GM19023 (cell line): ENCODE data around the gene ZMIZ1.
A peak's percentile ranks its signal among the peaks of the same experiment; 100 is the strongest.

Experiments
- ATAC-seq: cut with Tn5 transposase; IDR thresholded peaks from one replicate; pipeline ENCODE4 v1.9.1; 2021; ENCODE audit warnings: mild to moderate bottlenecking, moderate library complexity; ENCODE audit not compliant: unreplicated experiment

ZMIZ1 gene

DNA sequence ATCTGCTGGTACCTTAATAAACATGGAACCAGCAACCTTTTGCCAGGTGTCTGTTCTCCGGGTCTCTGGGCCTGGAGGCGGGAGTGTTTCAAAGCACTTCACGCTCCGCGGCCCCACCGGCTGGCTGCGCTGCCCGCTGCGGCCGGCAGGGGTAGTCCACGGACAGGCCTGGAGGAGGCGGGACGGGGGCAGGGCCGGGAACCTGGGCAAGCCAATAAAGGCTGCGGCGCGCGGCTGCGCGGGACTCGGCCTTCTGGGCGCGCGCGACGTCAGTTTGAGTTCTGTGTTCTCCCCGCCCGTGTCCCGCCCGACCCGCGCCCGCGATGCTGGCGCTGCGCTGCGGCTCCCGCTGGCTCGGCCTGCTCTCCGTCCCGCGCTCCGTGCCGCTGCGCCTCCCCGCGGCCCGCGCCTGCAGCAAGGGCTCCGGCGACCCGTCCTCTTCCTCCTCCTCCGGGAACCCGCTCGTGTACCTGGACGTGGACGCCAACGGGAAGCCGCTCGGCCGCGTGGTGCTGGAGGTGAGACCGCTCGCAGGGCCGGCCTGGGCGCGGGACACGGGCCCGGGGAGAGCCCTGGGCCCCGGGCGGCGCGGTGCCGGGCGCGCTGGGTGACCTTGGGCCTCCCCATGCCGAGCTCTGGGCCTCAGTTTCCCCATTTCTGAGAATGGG, 278.6 kb downstream of the ZMIZ1 start, which contains the start of gene PPIF:
Gene PPIF, plus strand, starts transcription at position 244 of the 668 bp plus-strand sequence. Its CDS starts 80 bp downstream, at position 324.
- peak; percentile 76 for ATAC-seq

DNA sequence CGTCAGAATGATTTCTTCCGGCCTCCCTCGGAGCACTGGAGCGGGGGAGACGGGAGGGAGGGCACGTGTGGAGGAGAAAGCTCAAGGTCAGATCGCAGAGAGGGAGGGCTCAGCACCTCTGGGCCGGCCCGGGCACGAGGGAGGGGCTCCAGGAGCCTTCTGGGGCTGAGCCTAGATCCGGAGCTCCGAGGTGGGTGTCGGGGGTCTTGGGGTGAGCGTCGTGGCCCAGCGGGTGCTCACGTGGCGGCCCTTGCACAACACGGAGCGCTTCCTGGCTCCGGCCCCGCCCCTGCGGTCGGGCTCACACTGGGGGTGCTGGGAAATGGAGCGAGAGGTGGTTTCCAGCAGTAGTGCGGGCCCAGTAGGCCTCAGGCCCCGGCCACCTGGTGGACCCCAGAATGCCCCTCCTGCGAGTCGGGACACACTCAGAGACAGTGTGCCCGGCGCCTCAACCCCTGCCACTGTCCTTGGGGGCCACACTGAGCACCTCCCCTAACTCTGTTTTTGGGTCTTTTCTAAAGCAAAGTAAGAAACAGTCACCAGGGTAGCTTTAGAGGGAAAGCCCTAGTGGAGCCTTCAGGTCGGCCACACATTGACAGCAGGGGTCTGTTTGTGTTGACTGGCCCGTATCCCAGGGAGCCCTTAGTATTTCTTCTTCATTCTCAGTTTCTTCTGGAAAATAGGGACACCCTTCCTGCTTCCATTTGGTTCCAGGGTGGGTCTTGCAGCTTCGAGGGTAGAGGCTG, 279.3 kb downstream of the ZMIZ1 start:
- ATAC-seq, result peak; percentile 75

DNA sequence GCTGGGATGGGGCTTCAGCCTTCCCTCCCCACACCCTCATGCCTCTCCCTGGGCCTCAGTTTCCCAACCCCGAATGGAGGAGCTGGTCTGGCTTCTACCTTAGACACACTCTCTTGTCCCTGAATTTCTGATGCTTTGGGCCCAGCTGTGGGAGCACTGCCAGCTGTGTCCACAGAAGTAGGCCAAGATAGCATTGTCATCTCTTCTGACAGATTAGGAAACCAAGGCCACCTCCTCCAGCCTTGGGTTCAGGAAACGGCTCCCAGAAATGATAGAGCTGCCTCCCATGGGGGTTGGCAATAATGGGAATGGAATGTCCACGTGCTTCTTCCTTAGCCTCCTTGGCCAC, 279.8 kb downstream of the ZMIZ1 start:
- ATAC-seq, result no peak

DNA sequence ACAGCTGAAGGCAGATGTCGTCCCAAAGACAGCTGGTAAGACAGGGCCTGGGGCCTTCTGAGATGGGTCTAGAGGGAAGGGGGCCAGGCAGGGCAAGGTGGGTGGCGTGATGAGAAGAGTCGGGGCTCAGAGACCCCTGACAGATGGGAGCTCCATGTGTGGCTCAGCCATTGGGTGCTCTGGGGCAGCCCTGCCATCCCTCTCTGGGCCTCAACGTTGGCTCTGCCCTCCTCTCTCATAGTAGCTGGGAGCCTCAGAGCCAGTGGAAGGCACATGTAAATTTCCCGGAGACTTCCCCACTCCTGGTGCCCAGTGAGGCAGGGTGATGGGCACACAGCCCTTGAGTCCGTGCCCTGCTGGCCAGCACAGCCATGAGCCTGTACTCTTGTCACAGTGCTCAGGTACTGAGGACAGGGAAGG, 280.3 kb downstream of the ZMIZ1 start:
- no peak for ATAC-seq

DNA sequence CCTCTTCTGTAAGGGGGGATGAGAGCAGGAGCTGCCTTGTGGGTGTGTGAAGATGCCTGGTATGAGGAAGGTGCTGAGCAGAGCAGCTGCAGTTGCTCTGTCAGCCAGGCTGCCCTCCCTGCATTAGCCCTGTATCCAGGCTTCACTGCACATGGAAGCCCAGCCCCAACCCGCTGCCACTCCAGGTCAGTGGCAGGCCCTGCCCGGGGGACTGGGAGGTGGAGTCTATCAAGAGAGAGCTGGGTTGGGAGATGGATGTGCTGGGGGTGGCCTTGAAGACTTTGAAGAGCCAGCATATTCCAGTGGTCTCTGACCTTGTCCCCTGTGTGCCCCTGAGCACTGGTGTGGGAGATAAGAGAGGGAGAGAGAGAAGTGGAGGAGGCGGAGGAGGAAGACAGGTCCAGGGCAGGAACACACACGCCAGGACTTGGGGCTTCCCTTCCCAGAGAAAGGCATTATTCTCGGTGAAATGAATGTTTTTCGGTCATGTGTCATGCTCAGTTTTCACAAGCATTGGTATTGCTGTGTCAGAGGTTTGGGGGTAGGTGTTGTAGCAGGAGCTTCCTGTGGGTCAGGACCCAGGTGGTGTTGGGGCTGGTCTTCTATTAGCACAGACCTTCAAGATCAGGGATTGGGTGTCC, 281.1 kb downstream of the ZMIZ1 start:
- no peak for ATAC-seq

DNA sequence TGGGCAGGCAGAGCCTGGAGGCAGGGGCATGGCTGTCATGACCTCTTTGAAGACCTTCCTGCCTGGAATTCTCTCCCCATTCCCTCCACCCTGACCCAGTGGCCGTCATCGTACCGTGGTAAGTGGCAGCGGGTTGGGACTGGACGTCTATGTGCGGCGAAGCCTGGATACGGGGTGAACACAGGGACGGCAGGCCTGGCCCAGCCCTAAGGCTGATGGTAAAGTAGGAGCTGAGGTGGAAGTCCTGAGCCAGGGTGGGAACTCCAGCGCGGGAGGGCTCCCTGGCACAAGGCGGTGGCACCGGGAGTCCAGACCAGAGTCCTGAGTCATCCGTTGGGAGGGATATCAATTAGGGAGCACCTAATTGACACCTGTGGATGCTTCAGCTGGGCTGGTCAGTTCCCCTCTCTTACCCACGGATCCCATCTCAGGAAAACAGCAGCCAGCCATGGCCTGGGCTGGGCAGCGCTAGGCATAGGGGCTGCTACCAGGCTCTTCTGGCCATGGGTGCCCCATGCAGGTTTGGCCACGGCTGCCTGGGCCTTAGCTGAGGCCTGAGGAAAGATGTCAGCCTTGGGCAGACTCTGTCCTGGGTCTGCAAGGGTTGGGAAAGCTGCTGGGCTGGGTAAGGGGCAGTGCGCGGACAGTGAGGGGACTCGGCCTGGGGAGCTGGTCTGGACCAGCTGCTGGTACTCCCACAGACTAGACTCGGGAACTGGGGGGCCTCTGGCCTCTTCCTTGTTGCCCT, 281.8 kb downstream of the ZMIZ1 start:
- ATAC-seq, result no peak

DNA sequence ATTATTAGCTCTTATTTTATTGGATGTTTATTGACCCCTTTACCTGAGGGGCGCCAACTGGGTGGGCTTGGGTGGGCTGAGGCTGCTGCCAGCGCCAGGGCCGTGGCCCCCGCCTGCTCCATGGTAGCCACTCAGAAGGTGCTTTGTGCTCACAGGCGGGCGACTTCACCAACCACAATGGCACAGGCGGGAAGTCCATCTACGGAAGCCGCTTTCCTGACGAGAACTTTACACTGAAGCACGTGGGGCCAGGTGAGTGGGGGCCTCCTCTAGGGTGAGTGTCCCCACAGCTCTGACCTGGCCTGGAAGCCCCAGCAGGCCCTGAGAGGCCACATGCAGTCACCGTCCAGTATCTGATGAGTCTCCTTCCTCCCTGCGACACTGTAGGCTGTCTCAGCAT, 282.6 kb downstream of the ZMIZ1 start:
- ATAC-seq, result no peak

DNA sequence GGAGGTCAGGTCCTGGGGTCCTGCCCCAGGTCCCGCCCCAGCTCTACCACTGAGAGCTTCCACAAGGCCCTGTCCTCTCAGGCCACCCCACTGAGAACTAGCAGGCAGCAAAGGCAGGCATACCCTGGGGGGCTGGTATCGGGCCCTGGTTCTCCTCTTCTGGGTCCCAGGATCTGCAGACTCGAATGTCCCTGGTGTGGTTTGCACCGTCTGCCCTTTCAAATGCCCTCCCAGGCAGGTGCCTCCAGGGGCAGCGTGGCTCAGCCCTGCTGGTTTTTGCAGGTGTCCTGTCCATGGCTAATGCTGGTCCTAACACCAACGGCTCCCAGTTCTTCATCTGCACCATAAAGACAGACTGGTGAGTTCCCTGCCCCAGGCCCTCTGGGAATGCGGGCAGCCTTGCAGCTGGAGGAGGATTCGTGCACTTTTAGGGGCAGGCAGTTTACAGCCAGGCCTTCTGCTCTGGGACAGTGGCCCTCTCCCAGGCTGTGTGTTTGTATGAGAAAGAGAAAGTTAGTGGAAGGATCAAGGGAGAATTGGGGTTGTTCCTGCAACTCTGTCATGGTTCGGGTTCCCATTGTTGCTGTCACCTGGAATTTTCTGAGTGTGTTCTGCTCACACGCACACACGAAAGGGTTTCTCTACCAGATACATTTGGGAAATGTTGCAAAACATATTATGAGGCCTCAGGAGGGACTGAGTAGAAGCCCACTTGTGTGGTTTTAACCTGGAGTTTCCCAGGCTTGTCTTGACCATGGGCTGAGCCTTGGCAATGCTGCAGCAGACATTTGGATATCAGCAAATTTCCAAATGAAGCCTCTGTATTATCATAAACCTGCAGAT, 283.5 kb downstream of the ZMIZ1 start:
- ATAC-seq, result no peak

DNA sequence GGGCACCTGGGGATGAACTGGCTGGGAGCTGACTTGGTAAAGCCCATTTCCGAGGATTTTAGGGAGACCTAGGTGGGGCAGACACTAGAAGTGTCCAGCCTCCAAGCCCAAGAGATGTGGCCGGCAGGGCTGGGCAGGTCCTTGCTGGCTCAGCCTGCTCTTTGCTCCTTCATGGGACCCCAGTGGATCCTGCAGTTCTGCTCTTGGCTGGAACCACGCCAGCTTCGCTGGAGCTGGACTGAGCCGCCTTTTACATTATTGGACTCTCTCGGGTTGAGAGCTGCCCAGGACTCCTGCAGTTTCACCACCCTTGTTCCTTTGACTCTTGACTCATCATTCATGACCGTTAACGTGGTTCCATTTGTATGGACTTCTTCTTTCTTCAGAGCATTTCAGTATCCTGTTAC, 284.2 kb downstream of the ZMIZ1 start:
- no peak for ATAC-seq

DNA sequence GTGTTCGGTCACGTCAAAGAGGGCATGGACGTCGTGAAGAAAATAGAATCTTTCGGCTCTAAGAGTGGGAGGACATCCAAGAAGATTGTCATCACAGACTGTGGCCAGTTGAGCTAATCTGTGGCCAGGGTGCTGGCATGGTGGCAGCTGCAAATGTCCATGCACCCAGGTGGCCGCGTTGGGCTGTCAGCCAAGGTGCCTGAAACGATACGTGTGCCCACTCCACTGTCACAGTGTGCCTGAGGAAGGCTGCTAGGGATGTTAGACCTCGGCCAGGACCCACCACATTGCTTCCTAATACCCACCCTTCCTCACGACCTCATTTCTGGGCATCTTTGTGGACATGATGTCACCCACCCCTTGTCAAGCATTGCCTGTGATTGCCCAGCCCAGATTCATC, 285.0 kb downstream of the ZMIZ1 start:
- ATAC-seq, result no peak

DNA sequence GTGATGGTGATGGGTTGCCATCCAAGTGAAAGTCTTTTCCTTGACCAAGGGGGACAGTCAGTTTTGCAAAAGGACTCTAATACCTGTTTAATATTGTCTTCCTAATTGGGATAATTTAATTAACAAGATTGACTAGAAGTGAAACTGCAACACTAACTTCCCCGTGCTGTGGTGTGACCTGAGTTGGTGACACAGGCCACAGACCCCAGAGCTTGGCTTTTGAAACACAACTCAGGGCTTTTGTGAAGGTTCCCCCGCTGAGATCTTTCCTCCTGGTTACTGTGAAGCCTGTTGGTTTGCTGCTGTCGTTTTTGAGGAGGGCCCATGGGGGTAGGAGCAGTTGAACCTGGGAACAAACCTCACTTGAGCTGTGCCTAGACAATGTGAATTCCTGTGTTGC, 285.4 kb downstream of the ZMIZ1 start:
- ATAC-seq, result no peak

DNA sequence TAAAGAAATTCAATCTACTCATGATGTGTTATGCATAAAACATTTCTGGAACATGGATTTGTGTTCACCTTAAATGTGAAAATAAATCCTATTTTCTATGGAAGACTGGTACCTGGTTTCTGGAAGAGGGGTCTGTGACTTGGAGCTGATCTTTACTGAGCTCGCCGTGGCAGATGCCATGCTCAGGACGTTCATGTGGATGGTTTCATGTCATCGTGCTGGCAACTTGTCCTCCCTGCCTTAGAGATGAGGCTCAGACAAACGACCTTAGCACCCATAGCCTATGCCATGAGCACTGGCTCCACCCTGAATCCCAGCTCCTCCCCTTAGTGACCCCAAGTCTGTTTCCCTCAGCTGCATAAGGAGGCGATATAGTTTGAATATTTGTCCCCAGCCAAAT, 285.8 kb downstream of the ZMIZ1 start:
- ATAC-seq, result no peak

DNA sequence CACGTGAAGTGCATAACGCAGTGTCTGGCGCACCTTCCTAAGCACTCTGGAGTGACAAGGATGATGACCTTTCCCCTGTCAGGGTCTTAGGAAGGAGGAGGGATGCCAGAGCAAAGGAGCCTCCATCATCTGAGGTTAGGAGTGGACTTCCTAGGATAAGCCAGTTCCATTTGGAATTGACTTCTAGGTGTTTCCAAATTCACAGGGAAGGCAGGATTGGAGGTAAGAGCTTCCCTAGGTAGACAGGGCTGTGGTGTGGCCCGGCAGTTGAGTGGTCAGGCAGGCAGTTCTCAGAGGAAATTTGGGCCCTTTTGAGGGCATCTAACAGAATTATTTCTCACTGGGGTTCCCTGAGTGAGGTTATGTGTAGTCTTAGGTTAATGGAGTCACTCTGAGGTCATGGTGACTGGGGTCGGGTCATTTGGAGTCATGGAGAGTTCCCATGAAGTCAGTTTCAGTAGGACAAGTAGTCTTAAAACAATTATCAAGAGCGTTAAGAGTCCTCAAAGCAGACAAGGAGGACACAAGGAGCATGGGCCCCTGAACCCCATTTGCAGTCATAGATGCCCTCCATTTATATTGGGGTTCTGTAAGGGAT, 286.8 kb downstream of the ZMIZ1 start:
- ATAC-seq, result no peak

DNA sequence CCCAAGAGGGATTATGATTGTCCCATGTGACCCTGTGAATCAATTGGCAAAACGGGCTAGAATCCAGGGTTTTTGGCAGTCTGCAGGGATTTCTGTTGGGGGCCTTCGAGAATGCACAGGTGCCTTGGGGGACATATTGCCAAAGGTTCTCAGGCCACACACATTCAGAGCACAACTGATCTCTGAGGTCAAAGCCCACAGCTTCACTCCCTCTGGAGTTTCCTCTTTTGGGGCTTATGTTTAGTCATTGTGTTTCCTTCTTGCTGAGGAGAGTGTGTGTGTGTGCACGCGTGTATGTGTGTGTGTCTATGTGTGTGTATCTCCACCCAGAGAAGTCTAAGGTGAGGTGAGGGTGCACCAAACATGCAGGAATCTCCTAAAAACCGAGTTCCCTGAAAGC, 287.3 kb downstream of the ZMIZ1 start:
- no peak for ATAC-seq

DNA sequence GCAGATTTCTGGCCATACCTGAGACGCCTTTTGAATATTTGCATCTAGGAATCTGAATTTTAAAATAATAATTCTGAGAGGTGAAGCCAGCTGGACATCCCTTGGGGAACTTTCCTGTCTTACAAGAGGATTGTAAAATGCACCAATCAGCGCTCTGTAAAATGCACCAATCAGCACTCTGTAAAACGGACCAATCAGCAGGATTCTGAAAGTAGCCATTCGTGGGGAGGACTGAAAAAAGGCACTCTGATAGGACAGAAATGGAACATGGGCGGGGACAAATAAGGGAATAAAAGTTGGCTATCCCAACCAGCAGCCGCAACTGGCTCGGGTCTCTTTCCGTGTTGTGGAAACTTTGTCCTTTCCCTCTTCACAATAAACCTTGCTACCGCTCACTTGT, 288.4 kb downstream of the ZMIZ1 start:
- no peak for ATAC-seq

DNA sequence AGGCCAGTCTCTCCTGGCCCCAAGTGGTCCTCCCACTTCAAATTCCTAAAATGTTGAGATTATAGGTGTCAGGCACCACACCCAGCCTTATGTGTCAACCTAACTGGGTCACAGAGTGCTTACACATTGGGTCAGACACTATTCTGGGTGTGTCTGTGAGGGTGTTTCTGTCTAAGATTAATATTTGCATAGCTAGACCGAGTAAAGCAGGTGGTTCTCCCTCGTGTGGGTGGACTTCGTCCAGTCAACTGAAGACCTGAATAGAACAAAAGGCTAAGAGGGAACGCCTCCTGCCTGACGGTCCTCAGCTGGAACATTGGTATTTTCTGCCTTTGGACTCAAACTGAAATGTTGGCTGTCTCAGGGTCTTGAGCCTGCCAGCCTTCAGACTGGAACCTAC, 290.0 kb downstream of the ZMIZ1 start:
- ATAC-seq, result no peak

DNA sequence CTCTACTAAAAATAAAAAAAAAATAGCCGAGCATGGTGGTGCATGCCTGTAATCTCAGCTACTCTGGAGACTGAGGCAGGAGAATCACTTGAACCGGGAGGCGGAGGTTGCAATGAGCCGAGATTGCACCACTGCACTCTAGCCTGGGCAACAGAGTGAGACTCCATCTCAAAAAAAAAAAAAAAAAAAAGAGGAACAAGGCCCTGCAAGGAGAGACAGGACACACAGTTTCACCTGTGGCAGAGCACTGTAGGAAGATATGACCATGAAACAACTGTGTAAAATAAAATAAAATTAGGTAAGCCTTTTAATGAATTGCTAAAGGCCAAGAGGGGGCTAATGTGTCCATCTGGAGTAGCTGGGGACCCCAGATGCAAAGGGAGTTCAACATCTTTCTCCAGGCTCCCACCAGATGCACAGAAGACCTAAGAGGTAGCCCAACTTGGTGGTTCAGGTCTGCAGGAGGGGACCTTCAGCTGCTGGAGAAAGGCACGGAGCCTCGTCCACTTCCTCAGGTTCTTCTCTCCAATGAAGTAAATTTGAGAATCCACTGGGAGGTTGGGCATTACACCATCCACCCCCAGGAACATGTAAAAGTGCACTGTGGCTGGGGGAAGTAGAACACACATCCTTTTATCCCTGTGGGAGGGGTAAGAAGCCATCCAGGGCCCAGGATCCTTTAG, 291.2 kb downstream of the ZMIZ1 start:
- ATAC-seq, result no peak

DNA sequence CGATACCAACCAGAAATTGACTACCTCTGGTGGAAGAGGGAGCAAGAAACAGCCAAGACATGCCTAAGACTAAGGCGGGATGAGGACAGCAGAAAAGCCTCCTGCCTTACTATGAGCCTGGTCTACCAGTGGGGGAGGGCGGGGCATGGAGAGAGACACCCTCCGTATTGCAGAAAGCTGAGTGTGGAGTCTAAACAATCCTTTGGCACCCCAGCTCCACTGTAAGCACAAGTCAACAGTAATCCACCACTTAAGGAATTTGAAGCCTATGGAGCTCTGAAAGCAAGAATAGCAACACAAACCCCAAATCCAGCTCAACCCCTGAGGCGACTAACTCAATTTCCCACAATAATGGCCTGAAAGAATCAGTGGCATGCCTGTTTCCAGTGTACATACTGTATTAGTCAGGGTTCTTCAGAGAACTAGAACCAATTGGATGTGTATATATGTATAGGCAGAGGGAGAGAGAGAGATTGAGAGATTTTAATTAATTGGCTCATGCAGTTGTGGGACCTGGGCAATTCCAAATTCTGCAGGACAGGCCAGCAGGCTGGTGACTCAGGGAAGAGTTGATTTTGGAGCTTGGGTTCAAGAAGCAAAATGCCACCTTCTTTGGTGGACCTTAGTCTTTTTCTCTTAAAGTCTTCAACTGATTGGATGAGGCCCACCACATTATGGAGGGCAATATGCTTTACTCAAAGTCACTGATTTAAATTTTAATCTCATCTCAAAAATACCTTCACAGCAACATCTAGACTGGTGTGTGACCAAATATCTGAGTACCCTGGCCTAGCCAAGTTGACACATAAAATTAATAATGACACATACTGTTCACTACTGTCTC, 292.0 kb downstream of the ZMIZ1 start:
- ATAC-seq, result no peak
